Ishikawa (cell line): ENCODE results near the gene GFI1.

Experiments used
- EP300 ChIP-seq: IDR thresholded peaks from 2 replicates; pipeline ENCODE4 v1.6.1; 2012; ENCODE audit warnings: borderline replicate concordance
- RAD21 ChIP-seq: IDR thresholded peaks from 2 replicates; pipeline ENCODE4 v1.6.1; 2012; ENCODE audit warnings: low read depth
- REST ChIP-seq: IDR thresholded peaks from 2 replicates; pipeline ENCODE4 v1.6.1; 2012; ENCODE audit warnings: low read depth, mild to moderate bottlenecking
- TAF1 ChIP-seq: IDR thresholded peaks from 2 replicates; pipeline ENCODE4 v1.6.1; 2012; ENCODE audit warnings: low read depth, mild to moderate bottlenecking
- TEAD4 ChIP-seq: IDR thresholded peaks from 2 replicates; pipeline ENCODE4 v1.6.1; 2012
- YY1 ChIP-seq: IDR thresholded peaks from 2 replicates; pipeline ENCODE4 v1.6.1; 2012; ENCODE audit warnings: low read depth

DNA sequence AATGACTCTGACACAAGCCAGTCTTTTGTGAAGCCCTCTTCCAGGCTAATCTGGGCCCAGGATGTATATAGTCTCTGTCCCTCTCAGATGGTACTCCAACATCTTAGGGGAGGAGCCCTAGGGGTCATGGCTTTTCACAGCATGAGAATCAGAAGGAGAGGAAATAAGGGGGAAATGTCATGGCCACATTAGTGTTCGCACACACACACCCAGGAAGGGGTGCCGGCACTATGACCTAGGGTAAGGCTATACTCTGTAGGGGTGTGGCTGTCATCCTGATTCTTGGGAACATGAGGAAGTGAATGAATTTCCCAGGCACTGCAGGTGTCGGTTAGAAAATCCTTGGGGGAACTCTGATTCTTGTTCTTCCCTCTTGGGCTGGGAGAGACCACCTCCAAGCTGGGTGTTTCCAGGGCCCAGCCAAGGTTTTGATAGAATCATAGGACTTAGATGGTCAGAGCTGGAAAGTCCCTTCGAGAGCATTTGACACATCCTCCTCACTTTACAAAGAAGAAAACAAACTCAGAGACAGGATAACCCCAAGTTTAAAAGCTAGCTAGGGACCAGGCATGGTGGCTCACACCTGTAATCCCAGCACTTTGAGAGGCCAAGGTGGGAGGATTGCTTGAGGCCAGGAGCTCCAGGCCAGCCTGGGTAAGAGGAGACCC lies 22.0 kb downstream of the GFI1 start:
- no peak for TF ChIP-seq RAD21
- TF ChIP-seq TAF1, result no peak
- no peak for TF ChIP-seq REST
- no peak for TF ChIP-seq TEAD4
- no peak for TF ChIP-seq YY1
- no peak for TF ChIP-seq EP300
